Measurements from ENCODE around the gene TNP1.

The TNP1 gene

GRCh38 chr2:216888887-216889622 lies 29.2 kb upstream of the TNP1 start:
- no peak overlapping the region for H3K4me3 ChIP-seq (ENCODE audit: severe bottlenecking)
- DNase-seq (ENCODE audit: low spot score) (no peak), ATAC-seq (ENCODE audit: low read depth) (no peak; the same call in 2 of the 3 replicates)
- H3K4me1 ChIP-seq (ENCODE audit: insufficient read depth, poor library complexity, severe bottlenecking) = no peaks in the 10 kb centered on the region
- no peaks in the 10 kb centered on the region for H3K27me3 ChIP-seq (ENCODE audit: insufficient read depth, poor library complexity, severe bottlenecking)
- no peaks in the 10 kb centered on the region for H3K36me3 ChIP-seq (ENCODE audit: low read depth)
- no peaks in the 10 kb centered on the region for H3K9me3 ChIP-seq (ENCODE audit: severe bottlenecking)
- no peak for TF ChIP-seq CTCF (IDR thresholded peaks at IDR 0.05; ENCODE audit: poor library complexity, severe bottlenecking)
- H3K27ac ChIP-seq (ENCODE audit: poor library complexity, severe bottlenecking) = no peak overlapping the region

GRCh38 chr2:216888081-216888480 lies 28.2 kb upstream of the TNP1 start:
- Histone ChIP-seq H3K4me1 (ENCODE audit: insufficient read depth, poor library complexity, severe bottlenecking) (no peaks in the 10 kb centered on the region), H3K36me3 (ENCODE audit: low read depth) (no peaks in the 10 kb centered on the region), H3K27me3 (ENCODE audit: insufficient read depth, poor library complexity, severe bottlenecking) (no peaks in the 10 kb centered on the region), H3K4me3 (ENCODE audit: severe bottlenecking) (no peak overlapping the region), H3K9me3 (ENCODE audit: severe bottlenecking) (no peaks in the 10 kb centered on the region), H3K27ac (ENCODE audit: poor library complexity, severe bottlenecking) (no peak overlapping the region)
- no peak for TF ChIP-seq CTCF (IDR thresholded peaks at IDR 0.05; ENCODE audit: poor library complexity, severe bottlenecking)
- no peak for ATAC-seq (ENCODE audit: low read depth)
- no peak for DNase-seq (ENCODE audit: low spot score)

- no peaks in the 10 kb centered on the region for H3K36me3 ChIP-seq (ENCODE audit: low read depth)
- no peaks in the 10 kb centered on the region for H3K27me3 ChIP-seq (ENCODE audit: insufficient read depth, poor library complexity, severe bottlenecking)
- no peak for DNase-seq (ENCODE audit: low spot score)
- no peaks in the 10 kb centered on the region for H3K9me3 ChIP-seq (ENCODE audit: severe bottlenecking)
- no peaks in the 10 kb centered on the region for H3K4me1 ChIP-seq (ENCODE audit: insufficient read depth, poor library complexity, severe bottlenecking)
- no peak for ATAC-seq (ENCODE audit: low read depth)
- H3K27ac ChIP-seq (ENCODE audit: poor library complexity, severe bottlenecking) = no peak overlapping the region
- TF ChIP-seq CTCF (IDR thresholded peaks at IDR 0.05; ENCODE audit: poor library complexity, severe bottlenecking) = no peak
- H3K4me3 ChIP-seq (ENCODE audit: severe bottlenecking) = no peak overlapping the region
Measured at GRCh38 chr2:216887138-216887537, 27.3 kb upstream of the TNP1 start.

GRCh38 chr2:216885117-216885553 lies 25.3 kb upstream of the TNP1 start:
- H3K9me3 ChIP-seq (ENCODE audit: severe bottlenecking) = no peaks in the 10 kb centered on the region
- H3K27me3 ChIP-seq (ENCODE audit: insufficient read depth, poor library complexity, severe bottlenecking) = no peaks in the 10 kb centered on the region
- no peak for TF ChIP-seq CTCF (IDR thresholded peaks at IDR 0.05; ENCODE audit: poor library complexity, severe bottlenecking)
- ATAC-seq (ENCODE audit: low read depth) = no peak
- H3K27ac ChIP-seq (ENCODE audit: poor library complexity, severe bottlenecking) = no peak overlapping the region
- H3K36me3 ChIP-seq (ENCODE audit: low read depth) = no peaks in the 10 kb centered on the region
- no peak overlapping the region for H3K4me3 ChIP-seq (ENCODE audit: severe bottlenecking)
- H3K4me1 ChIP-seq (ENCODE audit: insufficient read depth, poor library complexity, severe bottlenecking) = no peaks in the 10 kb centered on the region
- DNase-seq (ENCODE audit: low spot score) = no peak

- Histone ChIP-seq H3K4me3 (ENCODE audit: severe bottlenecking) (no peak overlapping the region), H3K9me3 (ENCODE audit: severe bottlenecking) (no peaks in the 10 kb centered on the region), H3K27ac (ENCODE audit: poor library complexity, severe bottlenecking) (no peak overlapping the region), H3K4me1 (ENCODE audit: insufficient read depth, poor library complexity, severe bottlenecking) (no peaks in the 10 kb centered on the region), H3K27me3 (ENCODE audit: insufficient read depth, poor library complexity, severe bottlenecking) (no peaks in the 10 kb centered on the region), H3K36me3 (ENCODE audit: low read depth) (no peaks in the 10 kb centered on the region)
- DNase-seq (ENCODE audit: low spot score) (no peak), ATAC-seq (ENCODE audit: low read depth) (no peak)
- no peak for TF ChIP-seq CTCF (IDR thresholded peaks at IDR 0.05; ENCODE audit: poor library complexity, severe bottlenecking)
Measured at GRCh38 chr2:216884347-216884746, 24.5 kb upstream of the TNP1 start.

All from RWPE2 (cell line).